T-helper 9 cell (primary cell): ENCODE measurements around the gene STMP1.
"Not testable (repeated sequence)": the region's sequence is repeated elsewhere in the genome, so short reads cannot be mapped to it uniquely, and the experiment has no call there.

ENCODE experiments used
- DNase-seq: peaks from one replicate; pipeline ENCODE4 v3.0.0-alpha.2; 2020

The STMP1 gene

DNA sequence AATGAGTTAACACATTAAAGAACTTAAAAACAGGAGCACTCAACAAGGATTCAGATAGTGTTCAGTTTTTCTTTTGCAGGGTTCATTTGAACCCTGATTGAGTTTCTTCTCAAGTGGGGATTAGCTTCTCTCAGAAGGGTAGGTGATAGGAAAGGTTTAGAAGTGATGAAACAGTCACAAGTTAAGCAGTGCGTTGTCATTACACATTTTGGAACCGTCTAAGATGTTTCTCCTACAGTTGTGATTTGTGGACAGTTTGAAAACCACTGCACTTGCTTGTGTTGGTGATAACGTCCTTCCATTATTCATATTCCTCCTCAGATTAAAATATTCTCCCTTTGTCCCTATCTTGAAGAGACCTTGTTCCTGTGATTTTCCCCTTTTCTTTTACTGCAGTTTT, 2.7 kb downstream of the STMP1 start:
- no peak for DNase-seq

DNA sequence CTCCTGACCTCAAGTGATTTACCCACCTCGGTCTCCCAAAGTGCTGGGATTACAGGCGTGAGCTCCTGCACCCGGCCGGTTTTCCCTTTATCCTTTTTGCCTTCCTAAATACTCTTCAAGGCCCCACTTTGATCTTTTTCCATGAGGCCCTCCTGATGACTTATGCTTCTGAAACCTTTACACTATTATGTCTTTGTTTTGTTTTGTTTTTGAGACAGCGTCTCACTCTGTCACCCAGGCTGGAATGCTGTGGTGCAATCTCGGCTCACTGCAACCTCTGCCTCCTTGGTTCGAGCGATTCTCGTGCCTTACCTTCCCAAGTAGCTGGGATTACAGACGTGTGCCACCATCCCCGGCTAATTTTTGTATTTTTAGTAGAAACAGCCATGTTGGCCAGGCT, 3.8 kb downstream of the STMP1 start:
- no peak for DNase-seq

DNA sequence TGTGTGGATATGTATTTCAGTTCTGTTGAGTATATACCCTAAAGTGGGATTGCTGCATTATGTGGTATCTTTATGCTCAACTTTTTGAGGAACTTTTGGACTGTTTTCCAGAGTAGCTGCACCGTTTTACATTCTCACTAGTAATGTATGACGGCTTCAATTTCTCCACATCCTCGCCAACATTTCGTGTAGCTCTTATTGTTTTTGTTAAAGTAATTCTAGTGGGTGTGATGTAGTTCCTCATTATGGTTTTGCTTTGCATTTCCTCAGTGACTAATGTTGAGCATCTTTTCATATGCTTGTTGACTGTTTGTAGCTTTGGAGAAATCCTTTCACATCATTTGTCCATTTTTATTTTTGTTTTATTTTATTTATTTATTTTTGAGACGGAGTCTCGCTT, 4.5 kb downstream of the STMP1 start:
- no peak for DNase-seq

DNA sequence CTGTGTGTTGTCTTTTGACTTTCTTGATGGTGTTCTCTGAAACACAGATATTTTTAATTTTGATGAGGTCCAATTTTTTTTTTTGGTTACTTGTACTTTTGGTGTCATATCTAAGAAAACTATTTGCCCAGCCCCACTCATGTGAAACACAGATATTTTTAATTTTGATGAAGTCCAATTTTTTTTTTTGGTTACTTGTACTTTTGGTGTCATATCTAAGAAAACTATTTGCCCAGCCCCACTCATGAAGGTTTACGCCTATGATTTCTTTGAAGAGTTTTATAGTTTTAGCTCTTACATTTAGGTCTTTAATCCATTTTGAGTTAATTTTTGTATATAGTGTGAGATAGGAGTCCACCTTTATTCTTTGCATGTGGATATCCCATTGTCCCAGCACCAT, 5.3 kb downstream of the STMP1 start:
- DNase-seq = not testable (repeated sequence)

DNA sequence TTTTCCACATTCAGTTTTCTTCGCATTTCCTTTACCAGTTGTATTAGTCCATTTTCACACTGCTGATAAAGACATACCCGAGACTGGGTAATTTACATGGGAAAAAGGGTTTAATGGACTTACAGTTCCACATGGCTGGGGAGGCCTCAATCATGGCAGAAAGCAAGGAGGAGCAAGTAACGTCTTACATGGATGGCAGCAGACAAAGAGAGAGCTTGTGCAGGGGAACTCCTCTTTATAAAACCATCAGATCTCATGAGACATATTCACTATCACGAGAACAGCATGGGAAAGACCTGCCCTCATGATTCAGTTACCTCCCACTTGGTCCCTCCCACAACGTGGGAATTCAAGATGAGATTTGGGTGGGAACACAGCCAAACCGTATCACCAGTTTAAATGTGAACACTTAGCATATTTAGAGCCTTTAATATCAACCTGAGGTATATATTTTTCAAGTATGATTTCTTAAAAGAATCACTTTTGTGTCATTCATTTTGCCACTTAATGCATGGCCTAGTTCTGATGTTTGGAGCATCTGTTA, 6.6 kb downstream of the STMP1 start:
- DNase-seq = not testable (repeated sequence)

DNA sequence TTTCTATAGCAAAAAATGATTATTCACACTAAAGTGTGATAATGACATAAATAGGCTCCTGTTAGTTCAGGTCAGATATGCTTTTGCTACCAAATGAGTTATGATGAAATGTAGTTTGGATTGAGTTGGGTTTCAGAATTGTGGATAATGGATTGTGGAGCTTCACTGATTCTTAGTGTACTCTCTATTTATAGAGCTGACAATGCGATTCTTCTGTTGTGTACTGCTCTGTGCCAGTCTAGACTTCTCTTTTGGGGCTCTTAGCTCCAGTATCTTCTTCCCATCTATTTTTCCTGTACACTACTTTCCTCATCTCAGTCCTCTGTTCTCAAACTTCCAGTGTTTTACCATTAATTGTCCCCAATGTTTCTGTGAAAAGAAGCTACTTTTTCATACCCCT, 7.5 kb downstream of the STMP1 start:
- no peak for DNase-seq

DNA sequence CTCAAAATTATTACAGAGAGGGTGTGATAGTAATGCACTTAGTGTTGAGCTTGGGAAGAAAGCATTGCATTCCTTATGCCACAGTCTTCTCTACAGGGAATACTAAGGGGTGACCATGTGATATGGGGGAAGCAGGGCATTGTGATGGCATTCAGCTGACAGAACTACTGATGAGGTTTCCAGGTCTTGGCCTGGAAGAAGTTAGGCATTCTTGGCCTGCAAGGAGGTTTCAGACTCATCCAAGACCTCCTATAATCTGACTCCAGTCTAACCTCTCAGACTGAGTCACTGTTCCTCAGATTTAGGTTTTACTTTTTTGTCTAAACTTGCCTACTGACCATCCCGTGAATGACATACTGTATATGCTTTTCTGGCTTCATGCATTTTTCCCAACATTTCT, 7.9 kb downstream of the STMP1 start:
- DNase-seq = no peak

DNA sequence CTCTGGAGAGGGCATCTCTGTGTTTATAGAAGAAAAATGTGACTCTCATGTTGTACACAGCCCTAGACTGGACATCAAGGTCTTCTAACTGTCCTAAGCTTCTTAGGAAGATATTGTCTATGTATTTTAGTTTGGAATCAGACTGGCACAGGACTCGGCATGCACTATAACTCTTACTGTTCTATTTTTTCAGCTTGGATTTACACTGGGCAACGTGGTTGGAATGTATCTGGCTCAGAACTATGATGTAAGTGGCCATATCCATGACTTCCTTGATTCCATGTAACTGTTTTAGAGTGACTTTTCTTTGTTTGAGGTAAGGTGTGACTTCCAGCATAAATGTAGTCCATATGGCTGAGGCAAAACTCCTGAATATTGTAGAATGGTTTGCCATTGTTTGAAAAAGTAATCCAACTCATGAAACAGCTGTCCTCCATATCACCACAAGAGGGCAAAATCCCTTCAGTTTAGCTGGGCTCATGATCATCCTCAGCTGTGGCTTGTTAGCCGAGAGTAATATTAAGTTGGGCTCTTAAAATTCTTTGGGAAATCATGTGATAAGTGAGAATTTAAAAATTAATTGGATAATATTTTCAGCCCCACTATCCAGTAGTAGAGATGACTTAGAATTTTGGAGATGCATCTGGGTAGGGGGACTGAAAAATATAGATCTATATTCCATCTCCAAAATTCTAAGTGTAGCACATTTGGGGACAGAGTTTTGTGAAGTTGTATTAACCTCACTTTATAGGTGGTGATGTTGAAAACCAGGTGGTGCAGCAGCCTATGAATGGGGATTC, 10.4 kb downstream of the STMP1 start:
- no peak for DNase-seq

DNA sequence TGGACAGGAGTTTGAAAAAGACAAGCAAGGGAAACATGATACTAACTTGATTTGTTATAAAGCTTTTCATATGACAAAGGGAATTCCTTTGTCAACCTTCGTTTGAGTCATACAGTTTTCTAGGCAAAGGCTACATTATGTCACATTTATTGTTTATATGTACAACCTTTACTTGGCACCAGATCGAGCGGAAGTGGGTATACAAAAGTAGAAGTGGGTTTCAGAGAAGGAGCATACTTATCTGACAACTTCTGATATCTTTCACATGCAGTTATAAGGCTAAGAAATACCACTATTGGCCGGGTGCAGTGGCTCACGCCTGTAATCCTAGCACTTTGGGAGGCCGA, 11.0 kb downstream of the STMP1 start:
- no peak for DNase-seq

DNA sequence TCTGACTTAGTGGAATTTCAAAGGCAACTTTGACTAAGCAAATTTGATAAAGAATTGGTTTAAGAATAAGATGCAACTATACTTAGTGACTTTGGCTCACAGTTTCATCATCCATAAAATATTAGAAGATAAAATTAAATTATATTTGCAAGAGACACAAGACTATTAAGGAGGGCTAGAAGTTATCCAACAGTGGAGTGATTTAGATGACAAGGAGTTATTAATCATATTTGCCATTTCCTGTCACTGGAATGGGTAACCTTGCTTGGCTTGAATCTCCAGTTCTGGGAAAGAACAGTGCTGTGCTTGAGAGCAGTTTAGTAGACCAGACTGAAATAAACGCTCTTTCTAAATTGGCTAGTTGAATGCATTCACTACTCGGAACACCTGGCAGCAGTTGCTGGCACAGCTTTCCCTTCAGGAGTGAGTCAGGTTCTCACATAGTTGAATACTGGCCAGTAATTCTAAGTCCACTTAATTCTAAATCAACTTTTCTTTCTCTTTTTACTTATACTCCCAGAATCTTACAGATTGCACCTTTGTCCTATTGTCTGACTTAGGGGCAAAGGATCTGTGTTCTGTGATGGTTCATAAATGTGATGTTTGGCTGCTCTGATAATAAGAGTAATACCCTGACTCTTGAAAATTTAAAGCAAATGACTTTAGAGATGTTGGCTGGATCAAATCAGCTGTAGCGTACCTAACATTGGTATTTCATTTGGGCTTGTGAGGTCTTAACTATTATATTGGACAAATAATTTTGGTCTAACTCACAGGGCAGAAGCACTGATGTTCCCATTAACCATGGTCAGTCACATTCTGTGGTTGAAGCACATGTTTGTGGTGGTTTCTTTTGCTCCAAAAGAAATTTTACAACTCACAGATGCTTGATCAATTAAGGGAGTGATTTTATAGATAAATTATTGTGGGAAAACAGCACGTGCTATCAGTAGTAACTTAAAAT, 16.6 kb downstream of the STMP1 start:
- no peak for DNase-seq

DNA sequence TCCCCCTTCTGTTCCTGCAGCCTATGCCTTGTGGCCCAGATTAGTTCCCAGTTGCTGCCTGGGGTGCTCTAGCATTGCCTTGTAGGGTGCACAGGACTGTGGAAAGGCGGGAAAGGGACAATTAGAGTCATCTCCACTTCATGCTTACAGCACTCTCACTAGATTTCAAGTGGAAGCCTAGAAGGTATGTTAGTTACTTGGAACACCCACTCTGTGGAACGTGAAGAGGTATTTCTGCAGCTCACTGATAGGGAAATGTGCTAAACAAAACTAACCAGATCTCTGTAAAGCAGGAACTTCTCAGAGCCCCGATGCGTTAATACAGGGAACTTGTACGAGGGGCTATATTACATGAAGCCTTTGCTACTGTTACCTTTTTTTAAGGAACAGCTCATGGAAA, 19.4 kb downstream of the STMP1 start:
- no peak for DNase-seq

DNA sequence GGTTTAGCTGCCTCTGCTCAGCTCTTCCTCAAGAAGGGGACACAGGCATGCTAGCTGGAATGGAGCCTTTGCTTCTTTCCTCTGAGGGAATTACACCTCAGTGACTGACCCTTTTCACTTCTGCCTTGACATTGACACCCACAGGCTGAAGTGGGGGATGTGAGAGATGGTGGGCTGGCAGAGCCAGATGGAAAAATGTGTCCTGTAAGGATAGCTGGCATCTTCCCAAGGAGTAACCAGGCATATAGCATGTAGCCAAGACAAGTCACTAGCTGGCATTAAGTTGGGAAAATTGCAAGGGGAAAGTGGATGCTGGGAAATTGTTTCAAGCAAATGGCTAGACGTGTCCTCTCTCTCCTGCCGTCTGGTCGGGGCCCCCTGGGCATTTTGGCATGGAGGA, 19.9 kb downstream of the STMP1 start:
- DNase-seq = no peak

DNA sequence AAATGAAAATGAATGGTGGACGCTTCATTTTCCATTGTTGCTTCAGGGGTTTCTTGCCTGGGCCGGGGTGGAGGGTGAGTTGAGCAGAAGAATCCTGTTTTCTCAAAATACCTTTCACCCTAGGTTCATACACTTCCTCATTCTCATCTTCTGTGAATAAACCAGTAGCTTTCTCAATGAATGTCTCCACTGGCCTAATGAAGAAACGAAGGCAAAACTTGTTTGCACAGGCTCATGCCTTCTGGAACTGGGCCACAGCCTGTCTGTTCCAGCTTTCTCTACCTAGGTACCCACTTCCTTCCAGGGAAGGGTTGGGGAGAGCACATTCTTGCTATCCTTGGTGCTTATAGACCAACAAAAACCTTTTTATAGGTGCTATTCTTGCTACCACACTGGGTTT, 21.3 kb downstream of the STMP1 start:
- DNase-seq = no peak

DNA sequence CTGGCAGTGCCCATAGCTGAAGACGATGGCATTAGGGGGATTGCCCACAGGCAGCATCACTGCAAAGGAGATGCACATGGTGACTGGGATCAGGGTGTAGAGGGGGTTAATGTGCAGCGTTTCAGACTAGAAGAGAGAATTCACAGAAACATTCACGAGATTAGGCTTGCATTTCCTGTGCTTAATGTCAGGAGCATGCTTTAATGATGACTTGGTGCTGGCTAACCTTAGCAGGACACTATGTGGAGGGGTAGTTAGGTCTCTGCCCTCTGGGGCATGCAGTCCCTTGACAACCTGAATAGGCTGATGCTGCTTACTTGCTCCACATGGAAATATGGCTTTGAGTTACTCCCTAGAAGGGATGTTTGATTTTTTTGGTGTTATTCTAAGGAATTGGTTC, 21.8 kb downstream of the STMP1 start:
- no peak for DNase-seq

DNA sequence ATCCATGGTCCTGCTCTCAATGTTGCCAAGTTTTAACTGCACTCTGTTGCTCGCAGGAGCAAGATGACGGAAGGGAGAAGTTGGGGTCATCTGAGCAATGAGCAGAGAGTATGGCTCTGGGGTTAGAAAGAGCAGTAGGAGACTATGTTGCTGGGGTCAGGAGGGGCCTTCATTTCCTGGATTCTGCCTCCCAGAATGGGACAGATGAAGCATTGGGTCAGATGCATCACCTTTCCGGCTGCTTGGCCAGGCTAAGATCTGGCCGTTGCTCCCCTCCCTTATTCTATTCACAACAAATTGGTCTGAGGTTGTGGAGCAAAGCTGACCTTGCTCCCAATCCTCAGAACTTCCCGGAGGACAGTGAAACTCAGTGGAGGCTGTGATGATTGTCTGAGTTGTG, 22.4 kb downstream of the STMP1 start:
- no peak for DNase-seq

DNA sequence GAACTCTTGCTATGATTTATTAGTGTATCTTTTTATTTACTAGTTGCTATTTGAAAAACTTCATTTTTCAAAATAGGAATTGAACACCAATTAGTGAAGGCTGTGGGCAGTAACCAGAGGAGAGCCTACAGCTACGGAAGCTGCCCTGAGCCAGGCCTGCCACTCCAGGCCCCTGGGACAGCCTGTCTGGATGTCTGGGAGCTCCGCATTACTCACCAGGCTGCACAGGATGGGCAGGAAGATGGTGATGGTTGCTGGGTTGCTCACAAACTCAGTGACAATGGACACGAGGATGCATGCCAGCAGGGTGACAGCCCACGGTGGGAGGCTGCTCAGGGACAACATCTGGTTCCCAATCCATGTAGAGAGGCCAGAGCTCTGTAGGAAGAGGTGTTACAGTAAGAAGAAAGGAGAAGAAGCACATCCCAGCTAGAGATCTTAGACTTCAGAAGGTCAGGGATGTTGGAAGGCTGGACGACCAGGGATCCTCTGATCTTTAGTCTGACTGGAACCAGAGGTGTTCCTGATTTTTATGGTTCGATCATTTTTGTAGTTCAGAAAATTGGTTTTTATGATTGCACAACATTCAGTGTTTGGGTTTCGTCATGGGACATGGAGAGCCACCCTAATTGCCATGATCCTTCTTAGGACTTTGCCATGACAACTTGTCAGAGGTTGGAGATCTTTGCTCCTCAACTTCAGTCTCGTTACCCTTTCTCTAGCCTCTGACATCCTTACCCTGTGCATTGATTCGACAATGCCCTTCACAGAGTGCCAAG, 23.2 kb downstream of the STMP1 start:
- DNase-seq = no peak

DNA sequence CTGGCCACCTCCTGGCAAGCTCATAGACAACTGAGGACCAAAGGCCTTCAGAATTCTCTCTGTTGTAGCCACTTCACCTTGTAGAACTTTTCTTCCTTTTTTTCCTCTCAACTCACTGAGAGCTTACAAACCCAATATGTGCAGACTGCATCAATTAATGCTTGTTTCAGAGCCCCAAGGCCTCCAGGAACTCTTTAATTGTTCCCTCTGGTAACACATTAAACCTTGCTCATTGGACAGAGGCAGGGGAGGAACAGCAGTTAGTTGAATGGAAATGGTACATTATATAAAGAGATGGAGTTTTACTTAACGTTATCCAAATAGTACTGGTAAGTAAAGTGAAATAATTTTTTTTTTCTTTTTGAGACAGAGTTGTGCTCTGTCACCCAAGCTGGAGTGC, 25.2 kb downstream of the STMP1 start:
- no peak for DNase-seq

DNA sequence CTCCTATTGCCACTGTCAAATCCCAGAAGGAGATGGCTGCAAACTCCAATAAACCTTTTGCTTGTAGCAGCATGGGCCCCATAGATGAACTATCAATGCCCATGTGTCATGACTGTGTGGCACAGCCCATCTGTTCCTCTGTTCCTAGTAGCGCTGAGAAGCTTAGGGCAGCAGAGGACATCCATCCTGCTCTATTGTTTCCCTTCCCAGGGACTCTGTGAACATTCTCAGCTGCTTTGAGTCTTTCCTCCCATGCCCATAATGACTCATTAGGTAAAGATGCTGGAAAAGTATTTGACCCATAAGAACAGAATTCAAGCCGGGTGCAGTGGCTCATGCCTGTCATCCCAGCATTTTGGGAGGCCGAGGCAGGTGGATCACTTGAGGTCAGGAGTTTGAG, 28.3 kb downstream of the STMP1 start:
- no peak for DNase-seq

DNA sequence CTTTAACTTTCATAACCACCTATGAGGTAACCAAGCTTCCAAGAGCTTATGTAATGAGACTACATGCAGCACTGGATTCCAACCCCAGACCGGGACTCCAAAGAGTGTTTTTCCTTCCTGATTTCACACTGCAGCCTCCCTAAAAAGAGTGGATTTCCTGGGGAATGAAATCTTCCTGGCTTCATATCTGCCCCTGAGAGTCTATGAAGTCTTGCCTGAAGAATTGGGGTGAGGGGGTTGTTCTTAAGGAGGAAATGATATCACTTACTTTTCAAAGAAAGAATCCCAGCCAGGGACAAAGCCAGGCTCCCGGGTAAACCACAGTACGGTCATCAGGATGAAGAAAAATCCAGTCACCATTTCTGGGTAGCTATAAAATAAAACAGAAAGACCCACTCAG, 29.7 kb downstream of the STMP1 start:
- DNase-seq = no peak

DNA sequence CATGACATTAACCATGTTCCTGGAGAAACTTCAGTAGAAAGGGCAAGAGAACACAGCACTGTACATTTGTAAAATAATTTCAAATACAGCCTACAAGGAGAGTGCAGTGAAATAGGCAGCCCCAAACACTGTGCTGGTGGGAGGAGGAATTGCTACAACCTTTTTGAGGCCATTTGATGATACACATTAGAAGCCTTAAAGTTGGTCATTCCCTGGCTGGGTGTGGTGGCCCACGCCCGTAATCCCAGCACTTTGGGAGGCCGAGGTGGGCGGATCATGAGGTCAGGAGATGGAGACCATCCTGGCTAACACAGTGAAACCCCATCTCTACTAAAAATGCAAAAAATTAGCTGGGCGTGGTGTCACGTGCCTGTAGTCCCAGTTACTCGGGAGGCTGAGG, 30.3 kb downstream of the STMP1 start:
- not testable (repeated sequence) for DNase-seq

DNA sequence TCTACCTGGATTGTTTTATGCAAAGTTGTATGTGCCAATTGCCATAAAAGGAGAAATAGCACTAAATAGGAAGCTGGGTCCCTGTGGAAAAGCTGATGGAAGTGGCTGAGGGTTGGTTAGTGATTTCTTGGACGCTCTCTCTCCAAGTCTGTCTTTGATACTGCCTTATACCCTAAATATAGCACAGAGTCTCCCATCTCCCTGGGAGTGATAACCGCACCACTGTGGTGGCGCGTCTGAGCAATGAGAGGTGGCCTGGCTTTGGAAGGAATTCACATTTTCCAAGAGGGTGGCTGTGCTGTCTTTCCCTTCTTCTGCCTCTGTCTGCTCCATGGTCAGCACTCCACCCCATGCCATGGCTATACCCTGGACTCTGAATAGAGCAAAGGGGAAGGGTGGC, 31.2 kb downstream of the STMP1 start:
- no peak for DNase-seq

DNA sequence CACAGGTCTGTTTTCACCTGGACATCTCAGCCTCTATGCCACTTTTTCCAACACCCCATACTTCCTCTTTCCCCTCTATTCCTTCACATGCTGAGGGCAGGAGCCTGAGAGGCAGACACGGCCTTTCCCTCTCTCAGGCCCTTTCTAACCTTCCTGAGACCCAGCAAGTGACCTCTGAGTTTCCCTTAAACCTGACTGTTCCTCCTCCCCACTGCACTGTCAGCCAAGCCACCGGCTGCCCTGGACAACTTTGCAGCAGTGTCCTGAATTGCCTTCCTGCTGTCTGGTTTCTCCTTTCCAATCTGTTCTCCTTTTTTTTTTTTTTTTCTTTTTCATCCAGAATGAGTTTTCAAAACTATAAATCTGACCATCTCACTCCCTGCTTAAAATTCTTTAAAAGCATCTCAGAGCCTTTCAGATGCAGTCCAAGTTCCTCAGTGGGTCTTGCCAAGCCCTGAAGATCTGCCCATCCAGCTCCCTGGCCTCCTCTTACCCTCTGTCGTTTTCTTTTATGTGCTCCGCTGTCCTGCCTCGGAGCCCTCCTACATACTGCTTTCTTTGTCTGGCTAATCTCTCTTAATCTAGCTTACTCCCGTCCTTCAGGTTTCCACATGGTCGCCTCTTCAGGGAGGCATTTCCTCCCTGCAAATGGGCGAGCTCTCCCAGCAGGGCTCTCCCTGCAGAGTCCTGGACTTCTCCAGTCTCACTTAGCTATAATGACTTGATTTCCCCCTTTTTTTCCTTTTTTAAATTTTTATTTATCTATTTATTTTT, 35.1 kb downstream of the STMP1 start:
- no peak for DNase-seq
